Lower leg skin (tissue), 4 donors: Measurements from ENCODE around the gene EMILIN2. TPM values are rescaled to one million over a fixed set of nuclear protein-coding genes. Genes with fewer than 3 reads are reported as not detected.

Source experiments
- DNase-seq, 2 donors: peaks; one replicate each; pipeline ENCODE4 v3.0.0-alpha.2; 2019; ENCODE audit warnings: low spot score in 2 of 2
- H3K4me3 ChIP-seq: fragments of 200-600 bp; sonication (generic); 2 replicates; pipeline ENCODE4 v1.5.1; 2017; ENCODE audit warnings: mild to moderate bottlenecking, low read depth; ENCODE audit not compliant: poor library complexity, severe bottlenecking
- POLR2A ChIP-seq, 2 donors: fragments of 450-650 bp; IDR thresholded peaks; one replicate each; pipeline ENCODE4 v1.6.1; 2016 to 2017; ENCODE audit warnings: antibody characterized with exemption in 2 of 2, mild to moderate bottlenecking in 1 of 2, moderate library complexity in 1 of 2
- WGBS, 2 donors: methylation state at CpG; one replicate each; pipeline ENCODE4 v1.1.5; 2018; 5-methylcytosine and 5-hydroxymethylcytosine counted together
- intact Hi-C: fragments of 100-400 bp; cut with DNase I; formaldehyde crosslinking; loops from one replicate; pipeline ENCODE4 v1.15.0; 2023; ENCODE audit warnings: low total_unique reads
- total RNA-seq, 4 donors: library from RNA; depleted of rRNA; stranded (reverse); fragments of >200 nt; gene quantifications; one replicate each; pipeline ENCODE4 v1.1.0, GENCODE V29; 2016
- TF ChIP-seq, protein P1 (sequence below), 3 donors: fragments of 450-650 bp; IDR thresholded peaks; one replicate each; pipeline ENCODE4 v1.5.1; 2016; ENCODE audit warnings: antibody characterized with exemption in 3 of 3, mild to moderate bottlenecking in 3 of 3, moderate library complexity in 2 of 3

EMILIN2 gene
- total RNA-seq, 4 donors from 2014 or later, result 4.0 to 10.9 (median 7.5) TPM

DNA sequence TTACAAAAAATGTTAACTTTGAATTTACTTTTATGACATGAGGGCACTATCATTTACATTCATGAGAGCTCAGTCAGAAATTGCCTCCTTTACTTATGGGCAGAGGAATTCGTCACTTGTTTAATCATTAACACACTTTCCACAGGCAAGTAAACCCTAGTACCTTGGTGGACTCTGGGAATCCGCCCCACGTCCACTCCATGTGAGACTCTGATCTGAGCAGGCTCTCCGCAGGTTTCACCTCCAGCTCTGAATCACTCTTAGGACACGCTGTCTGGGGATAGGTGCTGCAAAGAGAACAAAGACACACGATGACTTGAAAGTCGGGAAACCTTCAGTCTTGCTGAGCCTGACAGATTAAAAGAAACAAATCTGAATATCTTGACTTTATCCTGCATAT, 92.5 kb downstream of the EMILIN2 start:
- DNase-seq, result no peak
- no peak overlapping the region for H3K4me3 ChIP-seq
- intact Hi-C loops, result loop anchor here (10.0 kb wide), 2 partner anchors 125 to 195 kb away; no protein-coding TSS in a partner anchor
- TF ChIP-seq POLR2A (IDR thresholded peaks at IDR 0.05), result no peak
- TF ChIP-seq, protein P1, sequence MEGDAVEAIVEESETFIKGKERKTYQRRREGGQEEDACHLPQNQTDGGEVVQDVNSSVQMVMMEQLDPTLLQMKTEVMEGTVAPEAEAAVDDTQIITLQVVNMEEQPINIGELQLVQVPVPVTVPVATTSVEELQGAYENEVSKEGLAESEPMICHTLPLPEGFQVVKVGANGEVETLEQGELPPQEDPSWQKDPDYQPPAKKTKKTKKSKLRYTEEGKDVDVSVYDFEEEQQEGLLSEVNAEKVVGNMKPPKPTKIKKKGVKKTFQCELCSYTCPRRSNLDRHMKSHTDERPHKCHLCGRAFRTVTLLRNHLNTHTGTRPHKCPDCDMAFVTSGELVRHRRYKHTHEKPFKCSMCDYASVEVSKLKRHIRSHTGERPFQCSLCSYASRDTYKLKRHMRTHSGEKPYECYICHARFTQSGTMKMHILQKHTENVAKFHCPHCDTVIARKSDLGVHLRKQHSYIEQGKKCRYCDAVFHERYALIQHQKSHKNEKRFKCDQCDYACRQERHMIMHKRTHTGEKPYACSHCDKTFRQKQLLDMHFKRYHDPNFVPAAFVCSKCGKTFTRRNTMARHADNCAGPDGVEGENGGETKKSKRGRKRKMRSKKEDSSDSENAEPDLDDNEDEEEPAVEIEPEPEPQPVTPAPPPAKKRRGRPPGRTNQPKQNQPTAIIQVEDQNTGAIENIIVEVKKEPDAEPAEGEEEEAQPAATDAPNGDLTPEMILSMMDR (IDR thresholded peaks at IDR 0.05), result no peak
- WGBS, 2 donors, result 93 to 94% methylated on average over 7 of the region's 7 CpGs

DNA sequence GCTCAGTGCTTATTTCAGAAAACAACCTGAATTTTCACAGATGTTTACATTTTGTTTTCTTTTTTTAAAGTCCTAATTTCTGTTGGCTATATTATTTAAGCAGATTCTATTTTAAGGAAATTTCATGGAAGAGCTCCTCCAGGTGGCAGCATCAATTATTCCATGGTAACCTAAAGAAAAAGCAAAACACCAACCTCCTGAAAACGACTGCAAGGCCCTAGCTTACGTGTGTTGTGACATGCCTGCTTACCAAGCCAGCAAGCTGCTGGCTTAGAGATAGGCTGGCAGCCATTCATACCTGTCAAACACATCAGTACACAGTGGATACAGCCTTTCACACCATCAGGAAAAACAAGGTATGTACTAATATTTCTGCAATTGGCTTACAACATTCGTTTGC, 101.2 kb downstream of the EMILIN2 start:
- H3K4me3 ChIP-seq, result no peak overlapping the region
- TF ChIP-seq, protein P1 (IDR thresholded peaks at IDR 0.05), result no peak
- TF ChIP-seq POLR2A (IDR thresholded peaks at IDR 0.05), result no peak
- 24 to 31% methylated on average over 3 of the region's 3 CpGs for WGBS, 2 donors

DNA sequence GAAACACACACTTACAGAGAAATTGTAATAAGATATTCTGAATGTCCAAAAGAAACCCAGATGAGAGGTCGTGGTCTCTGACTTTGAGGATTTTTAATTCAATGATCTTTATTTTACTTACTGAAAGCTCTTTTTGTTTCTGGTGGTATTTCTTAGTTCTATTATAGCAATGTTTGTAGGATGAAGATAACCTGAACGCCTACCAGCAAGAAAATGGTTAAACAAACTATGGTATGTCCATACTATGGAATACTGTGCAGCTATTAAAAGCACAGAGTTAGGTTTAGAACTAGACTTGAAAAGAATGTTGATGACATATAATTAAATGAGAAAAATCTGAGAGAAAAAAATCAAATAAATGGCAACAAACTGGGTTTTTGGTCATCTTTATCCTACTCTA, 105.8 kb downstream of the EMILIN2 start:
- intact Hi-C loops, result no loop called here
- H3K4me3 ChIP-seq, result no peak overlapping the region
- 70 to 95% methylated on average over 2 of the region's 2 CpGs for WGBS, 2 donors
- TF ChIP-seq, protein P1 (IDR thresholded peaks at IDR 0.05), result no peak
- no peak for TF ChIP-seq POLR2A (IDR thresholded peaks at IDR 0.05)
- no peak for DNase-seq

More for the DNA sequence above, 101.2 kb downstream of the EMILIN2 start:
- intact Hi-C loops, result no loop called here
- no peak for DNase-seq

DNA sequence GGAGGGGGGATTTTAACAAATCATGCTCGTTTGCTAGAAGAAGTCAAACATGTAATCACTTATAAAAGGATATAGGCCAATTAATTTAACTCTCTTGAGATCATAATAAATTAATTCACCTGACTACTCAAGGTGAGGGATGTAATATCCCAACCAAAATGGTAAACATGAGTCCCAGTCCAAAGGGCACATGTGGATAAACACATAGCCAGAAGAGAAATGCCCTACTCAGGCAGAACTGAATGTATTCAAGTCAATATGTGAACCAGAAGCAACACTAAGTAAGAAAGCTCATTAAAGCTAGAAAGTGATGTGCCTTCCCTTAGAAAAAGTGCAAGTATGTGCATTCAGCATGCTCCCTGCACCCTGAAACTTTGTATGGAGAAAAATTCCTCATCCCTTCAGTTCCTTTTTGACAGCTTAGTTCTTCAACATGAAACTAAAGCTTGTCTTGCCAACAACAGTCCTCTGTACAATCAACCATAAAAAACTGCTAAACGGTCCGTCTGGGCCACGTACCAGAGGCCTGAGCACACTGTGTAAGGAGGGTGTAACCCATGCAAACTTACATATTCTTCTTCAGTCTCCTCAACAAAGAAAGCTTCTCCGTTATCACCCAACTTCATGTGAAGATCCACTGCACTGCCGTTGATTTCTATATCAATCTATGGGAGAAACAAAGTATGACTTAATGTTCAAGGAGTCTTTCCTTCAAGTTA, 107.3 kb downstream of the EMILIN2 start:
- WGBS, 2 donors, result 89 to 95% methylated on average over 6 of the region's 6 CpGs
- no peak for DNase-seq
- TF ChIP-seq, protein P1 (IDR thresholded peaks at IDR 0.05), result no peak
- TF ChIP-seq POLR2A (IDR thresholded peaks at IDR 0.05), result no peak
- intact Hi-C loops, result no loop called here
- no peak overlapping the region for H3K4me3 ChIP-seq

DNA sequence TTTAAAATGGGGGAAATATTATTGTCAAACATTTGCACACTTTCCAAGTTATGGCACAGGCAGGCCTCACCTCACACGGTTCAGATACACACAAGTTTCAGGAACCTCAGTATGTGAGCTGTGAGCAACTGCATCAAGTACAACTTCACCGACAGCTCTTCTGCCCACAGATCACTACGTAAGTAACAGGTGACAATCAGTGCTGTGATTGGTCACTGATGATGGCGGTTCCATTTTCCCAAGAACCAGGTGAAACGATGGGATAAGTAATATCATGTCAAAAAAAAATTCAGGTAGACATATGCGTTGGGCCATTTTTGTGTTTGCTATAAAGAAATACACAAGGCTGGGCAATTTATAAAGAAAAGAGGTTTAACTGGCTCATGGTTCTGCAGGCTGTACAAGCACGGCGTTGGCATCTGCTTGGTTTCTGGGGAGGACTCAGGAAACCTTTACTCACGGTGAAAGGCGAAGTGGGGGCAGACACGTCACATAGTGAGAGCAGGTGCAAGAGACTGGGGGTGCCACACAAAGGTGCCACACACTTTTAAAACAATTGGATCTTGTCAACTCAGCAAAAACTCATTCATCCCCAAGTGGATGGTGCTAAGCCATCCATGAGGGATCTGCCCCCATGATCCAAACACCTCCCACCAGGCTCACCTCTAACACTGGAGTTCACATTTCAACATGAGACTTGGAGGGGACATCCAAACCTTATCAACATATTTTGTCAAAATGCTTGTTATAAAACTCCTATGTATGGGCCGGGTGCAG, 108.3 kb downstream of the EMILIN2 start:
- TF ChIP-seq POLR2A (IDR thresholded peaks at IDR 0.05), result no peak
- TF ChIP-seq, protein P1 (IDR thresholded peaks at IDR 0.05), result no peak
- no peak overlapping the region for H3K4me3 ChIP-seq
- 92% methylated on average over 12 of the region's 12 CpGs for WGBS, 2 donors
- intact Hi-C loops, result no loop called here
- DNase-seq, result no peak
